Stimulated activated CD8-positive, alpha-beta memory T cell treated with anti-CD3 and anti-CD28 coated beads, Interleukin-12 subunit alpha, Interleukin-12 subunit beta, amount 100 ng/mL, for 24 hours (primary cell): ENCODE data around the gene TFE3.

Experiments
- DNase-seq: peaks from one replicate; pipeline ENCODE4 v3.0.0-alpha.2; 2020; ENCODE audit errors: extremely low read depth

The TFE3 gene, protein sequence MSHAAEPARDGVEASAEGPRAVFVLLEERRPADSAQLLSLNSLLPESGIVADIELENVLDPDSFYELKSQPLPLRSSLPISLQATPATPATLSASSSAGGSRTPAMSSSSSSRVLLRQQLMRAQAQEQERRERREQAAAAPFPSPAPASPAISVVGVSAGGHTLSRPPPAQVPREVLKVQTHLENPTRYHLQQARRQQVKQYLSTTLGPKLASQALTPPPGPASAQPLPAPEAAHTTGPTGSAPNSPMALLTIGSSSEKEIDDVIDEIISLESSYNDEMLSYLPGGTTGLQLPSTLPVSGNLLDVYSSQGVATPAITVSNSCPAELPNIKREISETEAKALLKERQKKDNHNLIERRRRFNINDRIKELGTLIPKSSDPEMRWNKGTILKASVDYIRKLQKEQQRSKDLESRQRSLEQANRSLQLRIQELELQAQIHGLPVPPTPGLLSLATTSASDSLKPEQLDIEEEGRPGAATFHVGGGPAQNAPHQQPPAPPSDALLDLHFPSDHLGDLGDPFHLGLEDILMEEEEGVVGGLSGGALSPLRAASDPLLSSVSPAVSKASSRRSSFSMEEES

DNA sequence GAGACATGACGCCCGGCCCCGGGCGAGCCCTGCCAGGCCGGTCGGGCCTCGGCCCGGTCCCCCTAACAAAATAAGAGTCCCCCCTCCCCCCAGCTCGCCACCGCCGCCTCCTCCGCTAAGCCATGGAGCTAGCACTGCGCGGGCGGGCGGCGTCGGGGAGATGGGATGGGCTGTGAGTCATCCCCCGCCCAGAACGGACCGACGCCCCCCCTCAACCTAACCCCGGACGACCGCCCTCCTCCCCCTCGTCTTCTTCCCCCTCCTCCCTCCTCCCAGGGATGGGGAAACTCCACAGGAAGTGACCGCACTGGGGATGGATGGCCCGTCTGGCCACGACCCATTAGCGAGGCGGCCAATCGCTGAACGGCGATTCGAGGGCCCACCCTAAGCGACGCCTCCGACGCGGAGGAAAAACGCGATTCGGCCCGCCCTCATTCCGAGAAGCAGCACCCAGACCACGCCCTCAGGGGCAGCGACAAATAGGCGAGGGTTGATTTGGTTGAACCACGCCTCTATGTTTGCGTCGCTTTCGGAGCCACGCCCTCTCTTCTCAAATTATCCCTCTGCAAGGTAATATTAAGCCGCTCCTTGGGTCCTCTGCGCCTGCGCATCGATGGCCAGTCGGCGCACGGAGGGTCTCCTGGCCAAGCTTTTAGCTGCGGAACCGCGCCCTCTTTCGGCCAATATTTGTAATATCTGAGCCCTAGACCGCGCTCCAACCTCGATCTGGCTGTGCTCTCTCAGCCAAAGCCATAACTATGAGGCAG lies at the start of gene TFE3:
TFE3 (minus strand) TSS at position 138 of the 767 bp plus-strand sequence; CDS start at position 7, 131 bp downstream.
- peak; percentile 82 for DNase-seq

DNA sequence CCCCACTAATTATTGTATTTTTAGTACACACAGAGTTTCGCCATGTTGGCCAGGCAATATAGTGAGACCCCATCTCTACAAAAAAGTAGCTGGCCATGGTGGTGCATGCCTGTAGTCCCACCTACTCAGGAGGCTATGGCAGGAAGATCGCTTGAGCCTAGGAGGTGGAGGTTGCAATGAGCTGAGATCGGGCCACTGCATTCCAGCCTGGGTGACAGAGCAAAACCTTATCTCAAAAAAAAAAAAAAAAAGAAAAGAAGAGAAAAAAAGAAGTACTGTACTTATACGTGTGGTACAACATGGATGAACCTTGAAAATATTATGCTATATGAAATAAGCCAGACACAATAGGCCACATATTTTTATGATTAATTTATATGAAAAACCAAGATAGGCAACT lies 46.4 kb upstream of the TFE3 start:
- DNase-seq: no peak

DNA sequence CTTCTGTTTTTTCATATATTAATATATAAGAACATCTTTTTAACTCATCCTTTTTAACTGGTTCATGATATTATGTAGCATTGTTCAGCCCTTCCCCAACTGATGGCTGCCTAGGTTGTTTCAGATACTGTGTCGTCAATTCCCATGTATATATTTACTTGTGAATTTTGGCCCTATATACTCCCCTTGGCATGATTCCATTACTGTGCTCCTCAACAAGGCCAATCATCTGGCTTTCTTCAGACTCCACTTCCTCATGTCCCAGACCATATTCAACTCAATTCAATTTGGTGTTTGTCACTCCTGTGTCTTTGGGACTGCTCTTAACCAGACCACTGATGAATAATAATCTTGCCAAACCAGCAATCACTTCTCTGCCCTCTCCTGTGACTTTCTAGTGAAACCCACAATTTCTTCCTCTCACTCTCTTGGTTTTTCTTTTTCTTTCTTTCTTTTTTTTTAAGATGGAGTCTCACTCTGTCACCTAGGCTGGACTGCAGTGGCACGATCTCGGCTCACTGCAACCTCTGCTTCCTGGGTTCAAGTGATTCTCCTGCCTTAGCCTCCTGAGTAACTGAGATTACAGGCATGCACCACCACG lies 39.2 kb upstream of the TFE3 start:
- DNase-seq: no peak

DNA sequence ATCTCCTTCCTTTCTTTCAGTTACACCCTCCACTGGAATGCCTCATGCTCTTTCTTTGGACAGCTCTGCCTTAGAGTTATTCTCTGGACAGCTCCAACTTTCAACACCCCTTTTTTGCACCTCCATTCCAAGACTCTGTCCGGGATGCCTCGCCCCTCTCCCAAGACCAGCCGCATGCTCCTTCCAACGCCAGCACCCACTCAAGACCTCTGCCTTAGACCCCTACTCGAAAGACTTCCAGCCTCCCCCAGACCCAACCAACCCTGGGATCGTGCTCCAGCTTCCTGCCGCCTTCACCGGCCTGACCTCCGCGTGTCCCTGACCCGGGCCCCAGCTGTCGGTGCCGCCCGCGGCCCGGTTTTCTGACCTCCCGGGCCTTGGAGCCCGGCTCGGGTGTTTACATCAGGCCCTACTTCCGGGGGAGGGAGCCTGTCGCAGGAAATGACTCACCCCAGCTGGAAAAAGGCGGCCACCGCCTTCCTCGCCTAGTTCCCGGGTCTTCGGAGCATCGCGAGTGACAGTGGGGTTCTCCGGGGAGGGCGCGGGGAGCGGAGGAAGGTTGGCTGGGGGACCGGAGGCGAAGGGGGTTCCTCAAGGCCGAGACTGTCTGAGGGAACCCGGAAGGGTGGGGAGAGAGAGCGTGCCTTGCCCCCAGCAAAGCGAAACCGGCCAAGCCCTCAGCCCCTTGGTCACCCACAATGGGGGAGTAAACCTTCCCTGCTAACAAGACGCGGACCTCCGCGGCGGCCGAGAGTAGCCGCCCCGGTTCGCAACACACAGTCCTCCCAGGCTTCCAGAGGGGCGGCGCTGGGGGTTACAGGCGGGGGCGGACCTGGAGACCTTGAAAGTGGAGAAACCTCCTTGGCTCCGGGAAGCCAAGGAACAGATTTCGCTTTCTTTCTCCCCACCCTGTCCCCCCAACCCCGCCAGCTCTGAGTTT lies 36.6 kb upstream of the TFE3 start, which contains the start of gene WDR45:
WDR45 (minus strand) TSS at position 399 of the 940 bp plus-strand sequence. CDS start 1,792 bp downstream, outside the sequence.
- DNase-seq: peak; percentile 31

DNA sequence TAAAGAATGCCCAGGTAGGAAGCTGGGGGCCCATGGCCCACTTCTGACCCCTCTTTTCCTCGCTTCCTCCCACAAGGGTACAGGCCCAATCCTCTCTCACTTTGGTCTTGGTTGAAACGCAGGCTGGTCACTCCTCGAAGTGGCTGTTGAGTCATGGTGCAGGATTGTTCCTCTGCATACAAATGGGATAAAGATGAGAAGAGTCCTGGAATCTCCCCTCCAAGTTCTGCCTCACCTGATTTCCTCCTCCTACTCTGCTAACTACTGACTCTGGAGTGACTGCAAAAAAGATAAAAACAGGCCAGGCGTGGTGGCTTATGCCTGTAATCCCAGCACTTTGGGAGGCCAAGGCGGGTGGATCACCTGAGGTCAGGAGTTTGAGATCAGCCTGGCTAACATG lies 34.8 kb upstream of the TFE3 start:
- DNase-seq: no peak

DNA sequence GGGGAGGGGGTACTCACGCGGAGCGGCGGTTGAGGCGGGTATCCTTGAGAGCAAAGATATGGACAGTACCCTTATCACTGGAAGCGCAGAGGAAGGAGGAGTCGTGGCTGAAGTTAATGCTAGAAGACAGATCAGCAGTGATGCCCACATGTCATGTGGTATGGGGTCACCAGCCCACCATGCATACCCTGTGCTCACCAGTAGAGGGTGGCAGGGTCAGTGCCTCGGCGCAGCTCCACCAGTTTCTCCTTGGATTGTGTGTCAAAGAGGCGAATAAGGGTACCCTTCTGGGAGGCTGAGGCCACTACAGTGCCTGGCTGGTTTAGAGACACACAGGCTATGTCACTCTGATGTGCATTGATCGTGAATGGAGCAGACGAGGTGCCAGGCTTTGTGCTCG lies 32.2 kb upstream of the TFE3 start:
- DNase-seq: no peak

DNA sequence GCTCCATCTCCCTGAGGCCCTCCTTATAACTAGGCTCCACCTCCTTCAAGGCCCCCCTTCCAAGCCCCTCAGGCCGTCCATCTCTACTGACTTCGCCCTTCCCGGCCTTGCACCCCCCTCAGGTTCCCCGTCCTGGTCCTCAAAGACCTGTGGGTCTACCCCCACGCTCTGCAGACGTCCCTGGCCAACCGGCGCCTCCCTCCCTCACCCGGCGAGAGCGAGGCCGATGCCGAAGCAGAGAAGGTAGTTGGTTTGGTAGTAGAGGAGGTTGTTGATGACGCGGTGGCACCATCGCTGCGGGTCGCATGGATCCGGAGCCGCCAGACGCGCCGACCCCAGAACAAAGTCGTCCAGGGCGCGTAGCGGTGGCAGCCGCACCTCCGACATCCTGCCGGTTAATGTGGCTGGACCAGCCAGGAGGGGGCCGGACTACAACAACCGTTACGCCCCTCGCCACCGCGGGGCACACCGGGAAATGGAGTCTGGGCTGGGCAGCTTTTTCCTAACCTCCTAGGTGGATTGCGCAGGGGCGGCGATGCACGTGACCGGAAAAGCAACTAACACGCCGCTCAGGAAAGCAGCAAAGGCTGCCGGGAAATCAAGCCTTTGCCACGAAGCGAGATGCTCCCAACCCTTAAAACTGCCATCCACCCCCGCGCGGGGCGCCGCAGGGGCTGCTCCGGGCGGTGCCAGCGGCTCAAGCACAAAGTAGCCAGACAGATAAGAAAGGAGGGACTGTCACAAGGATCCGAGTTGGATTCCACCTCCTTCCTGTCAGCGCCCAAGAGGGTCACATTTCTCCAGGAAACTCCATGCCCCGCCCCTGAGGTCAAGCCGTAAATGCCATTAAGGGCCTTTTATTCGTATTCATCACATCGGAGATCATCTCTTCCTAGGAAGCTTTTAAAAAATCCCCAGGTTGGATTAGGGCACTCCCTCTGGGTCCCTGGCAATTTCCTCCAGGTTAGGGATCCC lies 30.7 kb upstream of the TFE3 start, which contains the start of gene PRAF2:
PRAF2 (minus strand) TSS at position 402 of the 975 bp plus-strand sequence; CDS start at position 387, 15 bp downstream.
- DNase-seq: peak; percentile 75

DNA sequence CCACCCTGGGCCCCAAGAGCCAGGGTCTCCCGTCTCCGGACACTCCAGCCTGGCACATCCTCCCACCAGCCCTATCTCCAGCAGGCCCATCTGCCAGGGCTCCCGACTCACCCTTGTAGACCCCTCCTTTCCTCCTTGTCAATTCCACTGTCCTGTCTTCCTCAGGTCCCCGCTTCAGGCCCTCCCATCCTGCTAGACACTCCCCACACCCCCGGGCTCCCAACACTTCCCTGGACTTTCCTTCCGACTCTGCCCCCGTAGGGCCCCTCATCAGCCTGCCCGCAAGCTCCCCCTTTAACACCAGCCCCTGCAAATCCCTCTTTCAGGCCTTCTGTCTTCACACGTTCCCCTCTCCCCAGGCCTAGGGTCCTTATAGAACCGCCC lies 29.5 kb upstream of the TFE3 start:
- DNase-seq: no peak

DNA sequence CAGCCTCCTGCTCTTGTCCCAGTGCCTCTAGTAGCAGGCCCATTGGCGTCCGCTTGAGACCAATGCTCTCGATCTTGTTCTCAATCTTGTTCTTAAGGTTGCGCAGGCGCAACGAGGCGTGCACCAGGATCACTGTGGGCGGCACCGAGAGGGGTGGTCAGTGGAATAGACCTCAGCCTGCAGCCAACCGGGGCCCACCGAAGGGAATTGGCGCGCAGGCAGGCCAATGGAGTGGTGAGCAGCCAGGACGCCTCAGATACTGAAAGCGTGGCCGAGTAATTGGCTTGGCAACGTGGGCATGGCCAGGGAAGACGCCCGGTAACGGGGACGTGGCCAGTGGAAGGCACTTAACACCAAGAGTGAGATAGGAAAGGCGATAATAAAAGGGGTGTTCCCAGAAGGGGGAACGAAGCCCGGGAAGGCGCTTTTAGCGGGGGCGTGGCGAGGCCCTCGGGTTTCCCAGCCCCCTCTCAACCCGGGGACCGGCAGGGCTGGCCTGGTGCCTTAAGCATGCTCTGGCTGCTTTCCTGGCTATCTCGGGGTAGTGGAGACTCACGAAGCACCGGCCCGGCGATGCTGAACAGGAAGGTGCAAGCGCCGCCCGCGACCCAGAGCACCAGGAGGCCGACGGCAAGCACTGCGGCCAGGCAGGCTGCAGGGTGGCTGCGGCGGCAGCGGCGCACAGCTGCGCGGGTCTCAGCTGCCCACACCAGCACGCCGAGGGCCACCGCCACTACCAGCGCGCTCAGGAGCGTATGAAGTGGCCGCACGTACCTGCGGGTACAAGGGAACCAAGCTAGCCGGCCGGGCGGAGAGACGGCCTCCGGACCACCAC lies 28.9 kb upstream of the TFE3 start:
- no peak for DNase-seq

DNA sequence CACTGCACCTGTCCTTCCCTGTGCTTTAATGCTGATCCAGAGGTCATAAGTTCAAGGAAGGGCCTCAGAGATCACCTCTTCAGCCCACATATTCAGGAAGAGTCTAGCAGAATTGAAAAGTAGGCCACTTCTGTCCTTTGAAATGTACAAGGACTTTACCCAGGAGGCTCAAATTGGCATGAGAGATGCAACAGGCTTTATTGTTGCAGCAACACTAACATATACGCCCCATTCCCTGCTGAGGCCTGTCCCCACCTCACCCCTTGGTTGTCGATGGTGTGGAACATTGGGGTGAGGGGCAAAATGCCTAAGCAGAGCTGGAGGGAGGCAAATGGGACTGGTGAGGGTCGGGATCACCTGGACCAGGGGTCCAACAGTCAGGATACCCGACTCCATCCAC lies 27.8 kb upstream of the TFE3 start:
- DNase-seq: no peak

DNA sequence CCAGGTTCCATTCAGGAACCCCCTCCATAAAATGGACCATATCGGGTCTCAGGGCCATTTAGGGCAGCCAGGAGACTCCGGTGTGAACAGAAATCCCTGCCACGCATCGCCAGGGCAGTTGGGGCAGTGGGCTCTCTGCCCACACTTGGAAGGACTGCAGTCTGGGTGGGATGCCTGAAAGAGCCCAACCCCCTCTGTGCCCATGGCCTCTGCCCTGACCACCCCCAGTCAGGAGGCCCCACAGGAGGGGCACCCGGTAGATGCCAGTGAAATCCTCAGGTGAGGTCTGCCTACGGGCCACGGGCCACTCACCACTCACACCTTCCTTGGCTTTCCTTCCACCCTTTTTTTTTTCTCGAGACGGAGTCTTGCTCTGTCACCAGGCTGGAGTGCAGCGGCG lies 25.9 kb upstream of the TFE3 start:
- DNase-seq: no peak

DNA sequence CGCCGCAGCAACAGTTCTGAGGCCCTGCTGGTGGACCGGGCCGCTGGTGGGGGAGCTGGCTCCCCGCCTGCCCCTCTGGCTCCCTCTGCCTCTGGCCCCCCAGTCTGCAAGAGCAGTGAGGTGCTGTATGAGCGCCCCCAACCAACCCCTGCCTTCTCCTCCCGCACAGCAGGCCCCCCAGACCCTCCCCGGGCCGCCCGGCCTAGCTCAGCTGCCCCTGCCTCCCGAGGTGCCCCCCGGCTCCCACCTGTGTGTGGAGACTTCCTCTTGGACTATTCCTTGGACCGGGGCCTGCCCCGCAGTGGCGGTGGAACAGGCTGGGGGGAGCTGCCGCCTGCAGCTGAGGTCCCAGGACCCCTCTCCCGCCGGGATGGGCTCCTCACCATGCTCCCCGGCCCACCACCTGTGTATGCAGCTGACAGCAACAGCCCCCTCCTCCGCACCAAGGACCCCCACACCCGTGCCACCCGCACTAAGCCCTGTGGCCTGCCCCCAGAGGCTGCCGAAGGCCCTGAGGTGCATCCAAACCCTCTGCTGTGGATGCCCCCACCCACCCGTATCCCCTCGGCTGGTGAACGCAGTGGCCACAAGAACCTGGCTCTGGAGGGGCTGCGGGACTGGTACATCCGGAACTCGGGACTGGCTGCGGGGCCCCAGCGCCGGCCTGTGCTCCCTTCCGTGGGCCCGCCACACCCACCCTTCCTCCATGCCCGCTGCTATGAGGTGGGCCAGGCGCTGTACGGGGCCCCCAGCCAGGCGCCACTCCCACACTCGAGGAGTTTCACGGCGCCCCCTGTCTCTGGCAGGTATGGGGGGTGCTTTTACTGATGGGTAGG lies 24.3 kb upstream of the TFE3 start:
- no peak for DNase-seq

DNA sequence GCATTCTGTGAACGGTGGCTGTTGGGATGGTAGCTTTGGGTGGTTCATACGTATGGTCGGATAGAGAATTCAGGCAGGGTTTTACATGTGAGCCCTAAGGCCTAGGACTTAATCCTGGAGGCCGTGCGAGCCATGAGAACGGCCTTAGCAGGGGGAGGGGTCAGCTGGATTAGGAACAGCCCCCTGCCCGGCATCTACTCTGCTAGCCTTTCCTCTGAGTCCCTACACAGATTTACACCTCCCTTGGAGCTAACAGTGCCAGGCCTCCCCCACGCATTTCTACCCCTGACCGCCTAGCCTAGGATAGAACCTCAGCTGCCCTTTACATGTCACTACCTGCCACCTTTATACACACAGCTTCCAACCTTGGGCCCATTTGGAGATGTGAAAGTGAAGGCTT lies 23.5 kb upstream of the TFE3 start:
- no peak for DNase-seq

DNA sequence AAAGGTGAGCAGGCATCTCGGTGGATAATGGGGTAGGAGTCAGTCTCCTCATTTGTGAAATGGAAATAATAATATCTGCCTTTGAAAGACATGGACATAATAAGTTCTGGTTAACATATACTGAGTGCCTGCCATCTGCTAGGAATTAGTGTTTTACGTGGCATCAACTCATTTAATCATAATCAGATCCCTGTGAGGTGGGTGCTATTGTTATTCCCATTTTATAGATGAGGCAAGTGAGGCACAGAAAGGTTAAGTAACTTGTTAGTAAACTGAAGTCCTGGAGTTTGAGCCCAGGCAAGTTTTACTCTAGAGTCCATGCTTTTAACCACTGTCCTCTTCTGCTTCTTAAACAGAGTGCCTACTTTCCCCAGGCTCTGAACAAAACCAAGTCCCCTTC lies 23.1 kb upstream of the TFE3 start:
- no peak for DNase-seq

DNA sequence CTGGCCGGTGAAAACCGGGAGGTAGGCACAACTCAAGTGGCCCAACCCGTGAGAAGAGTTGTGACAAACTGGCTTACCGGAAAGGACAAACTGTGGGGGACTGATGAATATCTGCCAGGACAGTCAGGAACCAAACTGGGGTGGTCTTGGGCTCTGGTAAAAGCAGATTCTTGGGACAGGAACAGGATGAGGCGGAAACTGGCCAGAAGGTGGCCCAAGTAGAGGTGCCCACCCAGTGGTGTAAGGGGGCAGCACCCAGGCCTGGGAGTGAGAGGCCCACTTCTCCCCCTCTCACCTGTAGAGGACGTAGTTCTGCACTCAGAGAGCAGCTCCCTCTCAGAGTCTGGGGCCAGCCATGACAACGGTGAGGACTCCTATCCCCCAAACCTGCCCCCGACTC lies 21.6 kb upstream of the TFE3 start:
- DNase-seq: no peak

DNA sequence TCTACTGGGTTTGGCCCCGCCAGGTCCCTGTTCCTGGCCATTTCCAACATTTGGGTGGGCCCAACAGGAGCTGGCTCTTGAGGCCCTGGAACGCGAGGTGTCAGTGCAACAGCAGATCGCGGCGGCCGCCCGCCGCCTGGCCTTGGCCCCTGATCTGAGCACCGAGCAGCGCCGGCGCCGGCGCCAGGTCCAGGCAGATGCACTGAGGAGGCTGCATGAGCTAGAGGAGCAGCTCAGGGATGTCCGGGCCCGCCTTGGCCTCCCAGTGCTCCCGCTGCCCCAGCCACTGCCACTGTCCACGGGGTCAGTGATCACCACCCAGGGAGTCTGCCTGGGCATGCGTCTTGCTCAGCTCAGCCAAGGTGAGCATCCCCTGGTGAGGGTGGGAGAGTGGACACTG lies 21.1 kb upstream of the TFE3 start:
- DNase-seq: no peak

DNA sequence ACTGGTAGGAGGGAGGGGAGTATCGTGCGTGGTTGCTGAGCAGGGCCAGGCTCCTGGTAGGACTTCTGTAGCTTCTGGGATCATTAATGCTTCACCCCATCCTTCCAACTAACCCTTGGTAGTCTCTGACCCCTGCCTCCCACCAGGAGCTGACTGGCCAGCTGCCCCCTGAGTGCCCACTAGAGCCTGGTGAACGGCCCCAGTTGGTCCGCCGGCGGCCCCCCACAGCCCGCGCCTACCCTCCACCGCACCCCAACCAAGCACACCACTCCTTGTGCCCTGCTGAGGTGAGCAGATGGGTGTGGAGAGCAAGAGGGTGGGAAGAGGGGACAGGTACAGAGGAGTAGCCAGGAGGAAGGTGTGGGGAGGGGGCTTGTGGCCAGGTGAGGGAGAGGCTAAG lies 20.6 kb upstream of the TFE3 start:
- no peak for DNase-seq

DNA sequence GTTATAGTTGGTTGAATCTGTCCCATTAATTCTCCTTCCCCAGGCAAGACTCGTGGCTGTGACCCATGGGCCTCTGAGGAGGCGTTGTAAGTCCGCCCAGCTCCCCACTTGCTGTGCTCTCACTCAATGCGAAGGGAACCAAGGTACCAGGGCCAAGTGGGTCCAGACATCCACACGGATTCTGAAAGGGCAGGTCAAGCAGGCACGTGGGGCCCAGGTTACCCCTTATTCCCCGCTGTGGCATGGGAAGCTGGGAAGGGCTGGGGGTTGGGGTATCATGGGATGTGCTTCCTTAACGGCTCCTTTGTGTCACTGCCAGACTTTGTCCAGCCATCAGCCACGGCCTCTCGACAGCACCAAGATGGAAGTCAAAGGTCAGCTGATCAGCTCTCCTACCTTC lies 18.8 kb upstream of the TFE3 start:
- no peak for DNase-seq
